SKM-1 (cell line): ENCODE results near the gene XG.
"Not testable (repeated sequence)": the region's sequence is repeated elsewhere in the genome, so short reads cannot be mapped to it uniquely, and the experiment has no call there.

Source experiments
- DNase-seq: peaks from one replicate; lab custom pipeline; 2025; ENCODE audit not compliant: unreplicated experiment; lab: John Stamatoyannopoulos, UW

Gene XG

GRCh38 chrX:2751874-2752300 is at the start of gene XG:
XG (plus strand) TSS chrX:2752040; CDS start chrX:2752275, 235 bp downstream.
- not testable (repeated sequence) for DNase-seq

- DNase-seq = no peak
These were observed 47.9 kb upstream of the XG start for GRCh38 chrX:2703991-2704369.

GRCh38 chrX:2705046-2705832 is 46.6 kb upstream of the XG start:
- no peak for DNase-seq

GRCh38 chrX:2707334-2707760 is 44.5 kb upstream of the XG start:
- no peak for DNase-seq

GRCh38 chrX:2708021-2708420 is 43.8 kb upstream of the XG start:
- no peak for DNase-seq

GRCh38 chrX:2708592-2709188 is 43.1 kb upstream of the XG start:
- no peak for DNase-seq

GRCh38 chrX:2709556-2709955 is 42.3 kb upstream of the XG start:
- no peak for DNase-seq

GRCh38 chrX:2710041-2710840 is 41.6 kb upstream of the XG start:
- DNase-seq = no peak

GRCh38 chrX:2711441-2711840 is 40.4 kb upstream of the XG start:
- no peak for DNase-seq

GRCh38 chrX:2712428-2712827 is 39.4 kb upstream of the XG start:
- DNase-seq = no peak

GRCh38 chrX:2712890-2713840 is 38.7 kb upstream of the XG start:
- no peak for DNase-seq

- DNase-seq = no peak
These were observed 37.3 kb upstream of the XG start for GRCh38 chrX:2714551-2714950.

GRCh38 chrX:2715066-2715600 is 36.7 kb upstream of the XG start:
- DNase-seq = no peak

GRCh38 chrX:2717312-2717711 is 34.5 kb upstream of the XG start:
- no peak for DNase-seq

- DNase-seq = no peak
These were observed 33.0 kb upstream of the XG start for GRCh38 chrX:2718821-2719220.

GRCh38 chrX:2719774-2720447 is 31.9 kb upstream of the XG start:
- DNase-seq = no peak

- no peak for DNase-seq
These were observed 28.5 kb upstream of the XG start for GRCh38 chrX:2723286-2723879.

GRCh38 chrX:2727264-2727663 is 24.6 kb upstream of the XG start:
- not testable (repeated sequence) for DNase-seq

GRCh38 chrX:2732076-2732475 is 19.8 kb upstream of the XG start:
- DNase-seq = no peak

- no peak for DNase-seq
These were observed 19.2 kb upstream of the XG start for GRCh38 chrX:2732649-2733048.
